Stimulated activated CD4-positive, alpha-beta T cell treated with anti-CD3 and anti-CD28 coated beads, Interleukin-12 subunit alpha, Interleukin-12 subunit beta, amount 100 ng/mL, for 48 hours (primary cell): ENCODE measurements around the gene LCMT1.
"Not testable (repeated sequence)": the region's sequence is repeated elsewhere in the genome, so short reads cannot be mapped to it uniquely, and the experiment has no call there.

Experiments
- DNase-seq, 3 donors: peaks; one replicate each; pipeline ENCODE4 v3.0.0-alpha.2; 2020; ENCODE audit warnings: low read depth in 2 of 3, low spot score in 1 of 3

LCMT1 gene

DNA sequence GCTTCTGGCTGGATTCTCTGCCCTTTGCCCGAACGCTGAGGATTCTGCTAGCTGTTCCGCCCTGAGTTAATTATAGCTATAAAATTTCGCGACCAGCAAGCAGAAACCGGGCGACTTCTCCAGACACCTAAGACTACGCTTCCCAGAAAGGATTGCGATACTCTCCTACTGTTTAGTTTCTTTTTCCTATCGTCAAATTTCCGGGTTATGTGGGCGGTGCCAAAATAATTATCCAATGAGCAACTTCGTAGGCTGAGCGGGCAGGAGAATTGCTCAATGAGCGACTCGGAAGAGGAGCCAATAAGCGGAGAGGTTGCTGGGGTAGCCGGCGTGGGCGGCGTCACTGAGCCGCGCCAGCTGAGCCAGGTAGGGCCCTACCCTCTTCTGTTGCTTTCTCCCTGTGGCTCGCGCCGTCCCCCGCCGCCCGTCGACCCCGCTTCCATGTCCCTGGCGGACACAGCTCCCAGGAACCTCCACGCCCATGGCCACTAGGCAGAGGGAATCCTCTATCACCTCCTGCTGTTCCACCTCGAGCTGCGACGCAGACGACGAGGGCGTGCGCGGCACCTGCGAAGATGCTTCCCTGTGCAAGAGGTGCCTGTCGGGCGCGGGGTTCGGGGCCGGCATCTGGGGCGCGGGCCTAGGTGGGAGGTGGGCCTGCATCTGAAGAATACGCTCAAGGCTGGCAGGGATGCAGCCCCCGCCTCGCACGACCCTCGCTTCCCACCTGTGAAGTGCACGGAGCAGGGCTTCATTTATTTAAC is at the start of gene LCMT1:
Gene LCMT1 (plus strand): TSS at position 340 of the 764 bp plus-strand sequence. CDS start 142 bp downstream, at position 482.
- DNase-seq: peak; percentile 86 to 93 (median 86)

DNA sequence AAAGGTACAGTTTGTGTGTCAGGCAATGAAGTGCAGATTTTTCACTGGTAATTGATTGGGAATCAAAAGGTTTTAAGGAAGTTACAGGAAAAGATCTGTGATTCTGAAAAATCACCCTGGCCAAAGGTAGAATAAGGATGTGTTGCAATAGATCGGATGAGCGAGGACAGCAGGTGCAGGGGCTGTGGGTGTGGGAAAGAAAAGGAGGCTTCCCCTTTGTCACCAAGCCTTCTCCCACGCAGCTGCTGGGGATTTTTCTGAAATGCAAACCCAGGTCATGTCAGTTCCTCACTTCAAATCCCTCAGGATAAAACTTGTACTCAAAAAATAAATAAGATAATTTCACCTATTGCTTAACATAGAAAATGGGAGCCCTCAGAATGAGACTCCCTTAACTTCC is 48.4 kb upstream of the LCMT1 start:
- DNase-seq: no peak

DNA sequence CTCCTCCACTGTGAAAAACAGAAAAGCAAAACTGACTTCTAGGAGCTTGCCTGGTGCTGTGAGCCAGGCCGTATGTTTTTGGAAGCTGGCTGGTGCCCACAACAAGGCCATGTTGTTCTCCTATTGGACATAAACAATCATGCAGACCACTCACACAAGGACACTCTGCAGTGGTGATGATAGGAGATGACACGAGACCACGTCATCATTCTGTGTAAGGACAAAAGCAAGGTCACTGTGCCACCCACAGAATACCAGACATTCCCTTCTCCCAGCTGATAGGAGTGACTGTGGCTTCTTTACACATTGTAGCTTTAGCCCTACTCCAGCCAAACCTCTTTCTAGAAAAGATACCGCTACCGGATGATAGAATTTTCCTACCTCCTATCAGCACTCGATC is 47.7 kb upstream of the LCMT1 start:
- DNase-seq: no peak

DNA sequence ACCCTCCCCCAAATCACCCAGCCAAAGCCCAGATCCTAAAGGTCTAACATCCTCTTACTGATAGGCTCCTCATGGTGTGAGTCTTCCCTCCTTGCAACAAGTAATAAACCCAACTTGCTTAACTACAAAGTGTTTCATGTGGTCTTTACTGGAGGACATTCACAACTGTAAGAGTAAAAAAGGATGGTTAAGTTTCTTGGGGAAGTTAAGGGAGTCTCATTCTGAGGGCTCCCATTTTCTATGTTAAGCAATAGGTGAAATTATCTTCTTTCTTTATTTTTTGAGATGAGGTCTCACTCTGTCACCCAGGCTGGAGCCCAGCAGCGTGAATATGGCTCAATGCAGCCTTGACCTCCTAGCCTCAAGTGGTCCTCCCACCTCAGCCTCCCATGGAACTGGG is 47.3 kb upstream of the LCMT1 start:
- not testable (repeated sequence) for DNase-seq

- DNase-seq: no peak
Observed at GRCh38 chr16:25064937-25065336, 46.6 kb upstream of the LCMT1 start.

- DNase-seq: no peak
Observed at GRCh38 chr16:25065899-25066298, 45.6 kb upstream of the LCMT1 start.

DNA sequence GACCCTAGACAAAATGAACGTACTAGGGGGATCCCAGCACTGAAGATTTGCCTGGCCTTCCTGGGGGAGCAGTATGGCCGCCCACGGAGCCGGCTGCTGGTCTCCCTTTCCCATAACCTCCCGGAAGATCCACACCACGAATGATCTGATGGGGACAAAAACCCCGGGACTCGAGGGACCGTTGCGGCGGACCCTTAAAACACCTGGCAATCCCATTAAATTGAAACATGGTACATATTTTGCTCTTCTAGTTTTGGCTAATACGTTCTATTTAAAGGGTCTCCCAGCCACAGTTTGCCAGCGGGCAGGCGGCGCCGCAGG is 45.2 kb upstream of the LCMT1 start:
- no peak for DNase-seq

DNA sequence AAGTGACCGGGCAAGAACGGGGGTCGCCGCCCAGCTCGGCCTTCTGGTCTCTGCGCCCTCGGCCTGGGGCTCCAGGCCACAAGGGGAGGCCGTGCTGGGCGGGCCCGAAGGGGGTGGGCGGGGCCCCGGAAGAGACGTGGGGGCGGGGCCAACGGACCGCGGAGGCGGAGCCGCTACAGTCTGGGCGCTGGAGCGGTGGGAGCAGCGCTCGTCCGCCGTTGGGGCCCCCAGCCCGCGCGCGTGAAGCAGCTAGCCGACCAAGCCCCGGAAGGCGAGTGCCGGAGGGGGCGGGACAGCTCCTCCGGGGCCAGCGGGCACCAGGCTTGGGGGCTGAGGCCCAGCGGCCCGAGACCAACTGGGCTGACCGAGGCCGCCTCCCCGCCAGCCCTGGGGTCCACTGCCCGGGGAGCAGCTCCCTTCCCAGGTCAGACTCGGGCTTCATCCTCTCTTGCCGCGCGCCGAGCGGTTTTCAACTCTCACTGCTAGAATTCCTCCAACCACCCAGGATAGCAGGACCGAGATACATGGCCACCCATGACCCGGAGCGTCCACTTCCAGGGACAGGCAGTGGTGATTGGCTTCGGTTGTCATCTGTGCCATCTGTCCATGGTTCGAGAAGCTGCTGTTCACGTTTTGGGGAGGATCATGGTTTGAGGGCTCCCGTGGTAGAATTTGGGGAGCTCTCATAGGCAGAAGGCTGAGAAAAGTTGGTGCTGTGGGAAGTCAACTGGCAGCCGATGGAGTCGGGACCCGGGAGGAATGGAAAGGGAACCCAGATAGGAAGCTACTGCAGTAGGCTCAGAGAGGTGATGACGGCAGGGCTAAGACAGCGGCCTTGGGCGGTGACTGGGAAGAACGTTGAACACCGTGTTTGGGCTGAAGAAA is 44.6 kb upstream of the LCMT1 start:
- DNase-seq: peak; percentile 69 to 80 (median 74)

DNA sequence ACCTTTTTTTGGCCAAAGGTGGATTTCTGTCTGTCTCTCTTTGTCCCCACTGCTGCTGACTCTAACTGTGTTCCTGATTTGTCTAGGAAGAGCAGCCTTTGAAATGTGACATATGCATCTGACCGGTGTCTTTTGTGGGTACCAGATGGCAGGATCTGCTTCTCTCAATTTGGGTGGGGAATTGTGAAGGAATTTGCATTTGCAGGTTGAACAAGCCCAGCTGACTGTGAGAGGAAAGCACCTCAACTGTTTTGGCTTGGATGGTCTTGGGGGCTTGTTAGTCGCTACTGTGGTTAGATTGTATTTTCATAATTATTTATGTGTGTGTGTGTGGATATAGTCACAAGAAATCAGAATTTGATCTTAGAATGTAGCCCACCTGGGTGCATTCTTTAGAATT is 37.7 kb upstream of the LCMT1 start:
- no peak for DNase-seq

GRCh38 chr16:25078386-25078978 is 33.1 kb upstream of the LCMT1 start:
- DNase-seq: no peak

- no peak for DNase-seq
Observed at GRCh38 chr16:25079637-25080378, 31.7 kb upstream of the LCMT1 start.

DNA sequence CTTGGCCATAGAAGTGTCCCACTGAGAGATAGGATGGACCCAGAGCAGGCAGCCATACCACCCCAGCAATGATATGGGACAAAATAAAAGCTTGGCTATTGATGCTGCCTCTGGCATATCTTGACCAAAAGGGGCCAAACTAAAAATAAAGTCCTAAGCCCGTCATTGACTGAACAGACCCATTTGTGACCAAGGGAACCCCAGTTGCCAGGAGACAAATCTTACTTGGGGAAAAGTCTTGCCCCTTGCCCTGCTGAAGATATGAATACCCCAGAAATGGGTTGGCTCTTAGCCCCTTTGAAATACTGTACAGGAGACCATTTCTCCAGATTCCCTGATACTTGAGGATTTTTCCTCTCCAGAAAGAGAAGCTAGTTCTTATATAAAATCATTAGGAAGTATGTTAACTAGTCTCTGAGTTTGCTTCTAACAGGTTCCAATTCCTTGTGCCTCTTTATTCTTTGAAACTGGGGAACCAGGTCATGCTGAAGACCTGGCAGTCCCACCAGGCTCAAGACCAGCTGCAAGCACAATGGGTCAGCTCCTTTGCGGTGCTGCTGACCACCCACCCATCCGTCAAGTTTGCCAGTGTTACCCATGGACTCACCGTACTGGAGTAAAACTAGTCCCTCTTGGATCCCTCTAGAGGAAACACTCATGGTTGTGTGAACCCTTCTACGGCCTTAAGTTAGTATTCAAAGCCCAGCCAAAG is 31.0 kb upstream of the LCMT1 start:
- DNase-seq: no peak

- no peak for DNase-seq
Observed at GRCh38 chr16:25081702-25082101, 29.8 kb upstream of the LCMT1 start.

GRCh38 chr16:25083065-25083464 is 28.5 kb upstream of the LCMT1 start:
- no peak for DNase-seq

- DNase-seq: no peak
Observed at GRCh38 chr16:25083701-25084100, 27.8 kb upstream of the LCMT1 start.

GRCh38 chr16:25084797-25085196 is 26.7 kb upstream of the LCMT1 start:
- no peak for DNase-seq

- no peak for DNase-seq
Observed at GRCh38 chr16:25087761-25088160, 23.8 kb upstream of the LCMT1 start.

GRCh38 chr16:25089351-25089750 is 22.2 kb upstream of the LCMT1 start:
- no peak for DNase-seq

GRCh38 chr16:25092441-25092840 is 19.1 kb upstream of the LCMT1 start:
- no peak for DNase-seq

DNA sequence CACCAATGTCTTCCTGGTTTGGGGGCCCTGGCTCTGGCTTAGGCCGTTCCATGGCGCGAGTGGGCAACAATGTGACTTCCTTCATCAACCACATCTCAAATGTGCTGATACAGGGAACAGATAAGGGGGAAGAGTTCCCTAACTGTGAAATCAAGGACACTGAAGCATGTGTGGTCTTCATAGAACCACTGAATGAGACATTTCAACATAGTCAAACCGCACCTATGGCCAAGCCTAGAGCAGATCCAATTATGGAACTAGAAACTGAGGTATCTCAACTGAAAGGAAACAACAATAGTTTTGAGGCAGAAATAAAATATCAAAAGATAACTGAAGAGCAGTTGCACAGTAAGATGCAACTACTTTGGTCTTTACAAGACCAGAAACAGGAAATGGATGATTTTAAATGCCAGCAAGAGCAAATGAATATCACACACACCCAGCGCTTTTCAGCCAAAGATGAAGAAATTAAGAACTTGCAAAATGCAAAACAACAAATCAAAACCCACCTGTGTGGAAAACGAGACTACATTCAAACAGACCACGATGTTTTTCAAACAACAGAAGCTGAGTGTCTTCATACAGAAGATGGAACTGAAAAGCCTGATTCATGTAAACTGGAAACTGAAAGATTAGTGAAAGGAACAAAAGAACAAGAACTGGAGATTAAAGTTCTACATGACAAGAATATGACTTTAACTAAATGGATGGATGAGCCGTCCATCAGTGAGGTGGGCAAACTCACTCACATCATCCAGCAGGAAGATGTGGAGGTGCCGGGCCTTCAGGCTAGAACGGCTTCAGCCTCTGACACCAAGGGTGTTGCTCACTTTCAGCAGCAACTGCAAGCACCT is 18.1 kb upstream of the LCMT1 start:
- DNase-seq: peak in 1 of 3 donors; percentile 18
